GM23338 (cell line): ENCODE results near the gene LSM11.

ENCODE experiments used
- CTCF ChIP-seq, 2 experiments: fragments of 200-600 bp in 1 of 2; sonication (generic) in 1 of 2; conservative IDR thresholded peaks; 2 replicates each; pipeline versions ENCODE4 v1.5.1 to v1.6.1; 2016 to 2017; ENCODE audit warnings: antibody characterized with exemption in 2 of 2, low read depth in 2 of 2, mild to moderate bottlenecking in 2 of 2, moderate library complexity in 1 of 2
- EZH2 ChIP-seq: fragments of 200-600 bp; sonication (generic); IDR thresholded peaks from one replicate; pipeline ENCODE4 v1.8.0; 2017; ENCODE audit warnings: antibody characterized with exemption, mild to moderate bottlenecking, low read depth; ENCODE audit not compliant: unreplicated experiment
- EZH2phosphoT487 ChIP-seq: fragments of 200-600 bp; sonication (generic); IDR thresholded peaks from one replicate; pipeline ENCODE4 v1.8.1; 2018; ENCODE audit warnings: antibody characterized with exemption; ENCODE audit not compliant: unreplicated experiment
- NANOG ChIP-seq: IDR thresholded peaks from 2 replicates; pipeline ENCODE4 v1.6.1; 2016; ENCODE audit warnings: antibody characterized with exemption, borderline replicate concordance

- TF ChIP-seq CTCF (conservative IDR thresholded peaks at IDR 0.05; ENCODE audit: low read depth in 2 of 2) (no peak), EZH2phosphoT487 (no peak), EZH2 (no peak), NANOG (no peak)
Observed at GRCh38 chr5:157766442-157766841, 22.9 kb downstream of the LSM11 start.
